ENCODE results near the gene KDM8.

KDM8 gene

GRCh38 chr16:27220120-27220519, 16.8 kb downstream of the KDM8 start:
- TF ChIP-seq TAF1 (IDR thresholded peaks at IDR 0.05; ENCODE audit: borderline replicate concordance, insufficient read depth, low read length) (no peak), SIN3A (IDR thresholded peaks at IDR 0.05; ENCODE audit: borderline replicate concordance, insufficient read depth, low read length) (no peak), FOXP2 (optimal IDR thresholded peaks at IDR 0.05; ENCODE audit: borderline replicate concordance, extremely low read depth, extremely low read length, insufficient read depth) (no peak), POLR2AphosphoS5 (IDR thresholded peaks at IDR 0.05; ENCODE audit: low read depth, low read length) (no peak)
- TF ChIP-seq, protein P1, sequence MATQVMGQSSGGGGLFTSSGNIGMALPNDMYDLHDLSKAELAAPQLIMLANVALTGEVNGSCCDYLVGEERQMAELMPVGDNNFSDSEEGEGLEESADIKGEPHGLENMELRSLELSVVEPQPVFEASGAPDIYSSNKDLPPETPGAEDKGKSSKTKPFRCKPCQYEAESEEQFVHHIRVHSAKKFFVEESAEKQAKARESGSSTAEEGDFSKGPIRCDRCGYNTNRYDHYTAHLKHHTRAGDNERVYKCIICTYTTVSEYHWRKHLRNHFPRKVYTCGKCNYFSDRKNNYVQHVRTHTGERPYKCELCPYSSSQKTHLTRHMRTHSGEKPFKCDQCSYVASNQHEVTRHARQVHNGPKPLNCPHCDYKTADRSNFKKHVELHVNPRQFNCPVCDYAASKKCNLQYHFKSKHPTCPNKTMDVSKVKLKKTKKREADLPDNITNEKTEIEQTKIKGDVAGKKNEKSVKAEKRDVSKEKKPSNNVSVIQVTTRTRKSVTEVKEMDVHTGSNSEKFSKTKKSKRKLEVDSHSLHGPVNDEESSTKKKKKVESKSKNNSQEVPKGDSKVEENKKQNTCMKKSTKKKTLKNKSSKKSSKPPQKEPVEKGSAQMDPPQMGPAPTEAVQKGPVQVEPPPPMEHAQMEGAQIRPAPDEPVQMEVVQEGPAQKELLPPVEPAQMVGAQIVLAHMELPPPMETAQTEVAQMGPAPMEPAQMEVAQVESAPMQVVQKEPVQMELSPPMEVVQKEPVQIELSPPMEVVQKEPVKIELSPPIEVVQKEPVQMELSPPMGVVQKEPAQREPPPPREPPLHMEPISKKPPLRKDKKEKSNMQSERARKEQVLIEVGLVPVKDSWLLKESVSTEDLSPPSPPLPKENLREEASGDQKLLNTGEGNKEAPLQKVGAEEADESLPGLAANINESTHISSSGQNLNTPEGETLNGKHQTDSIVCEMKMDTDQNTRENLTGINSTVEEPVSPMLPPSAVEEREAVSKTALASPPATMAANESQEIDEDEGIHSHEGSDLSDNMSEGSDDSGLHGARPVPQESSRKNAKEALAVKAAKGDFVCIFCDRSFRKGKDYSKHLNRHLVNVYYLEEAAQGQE (IDR thresholded peaks at IDR 0.05; ENCODE audit: insufficient read depth in 1 of 2, low read depth in 2 of 2, low read length in 2 of 2), result no peak

DNA sequence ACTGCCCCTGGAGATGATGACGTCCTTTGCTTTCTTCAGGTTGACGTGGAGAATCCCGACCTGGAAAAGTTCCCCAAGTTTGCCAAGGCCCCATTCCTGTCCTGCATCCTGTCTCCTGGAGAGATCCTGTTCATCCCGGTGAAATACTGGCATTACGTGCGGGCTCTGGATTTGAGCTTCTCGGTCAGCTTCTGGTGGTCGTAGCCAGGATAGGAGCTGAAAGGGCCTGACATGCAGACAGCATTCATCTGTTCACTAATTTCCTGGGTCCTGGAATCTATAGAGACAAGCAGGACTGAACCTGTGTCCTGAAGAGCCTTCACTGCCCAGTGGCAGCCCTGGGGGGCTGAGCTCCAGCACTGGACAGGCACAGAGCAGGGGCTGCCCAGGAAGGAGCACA, 17.2 kb downstream of the KDM8 start:
- TF ChIP-seq FOXP2 (optimal IDR thresholded peaks at IDR 0.05; ENCODE audit: borderline replicate concordance, extremely low read depth, extremely low read length, insufficient read depth), result no peak

DNA sequence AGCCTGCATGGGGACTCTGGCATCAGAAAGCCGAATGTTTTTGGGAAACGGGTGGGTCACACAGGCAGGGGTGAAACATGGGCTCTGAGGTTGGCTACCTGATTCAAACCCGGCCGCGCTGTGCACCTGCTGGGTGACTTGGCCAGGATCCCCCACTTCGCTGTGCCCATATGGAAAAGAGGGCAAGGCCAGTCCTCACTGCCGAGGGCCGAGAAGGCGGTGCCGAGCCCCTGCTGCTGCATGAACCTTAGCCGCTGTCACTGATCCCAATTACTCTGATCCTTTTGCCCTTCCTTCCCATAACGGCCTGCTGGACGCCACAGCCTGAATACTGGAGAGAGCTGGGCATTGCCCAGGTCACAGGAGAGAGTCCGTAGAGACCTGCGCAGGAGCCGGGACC, 17.7 kb downstream of the KDM8 start:
- TF ChIP-seq POLR2AphosphoS5 (IDR thresholded peaks at IDR 0.05; ENCODE audit: low read depth, low read length) (no peak), FOXP2 (optimal IDR thresholded peaks at IDR 0.05; ENCODE audit: borderline replicate concordance, extremely low read depth, extremely low read length, insufficient read depth) (no peak), SIN3A (IDR thresholded peaks at IDR 0.05; ENCODE audit: borderline replicate concordance, insufficient read depth, low read length) (no peak), TAF1 (IDR thresholded peaks at IDR 0.05; ENCODE audit: borderline replicate concordance, insufficient read depth, low read length) (no peak)
- TF ChIP-seq, protein P1 (IDR thresholded peaks at IDR 0.05; ENCODE audit: insufficient read depth in 1 of 2, low read depth in 2 of 2, low read length in 2 of 2), result no peak

- TF ChIP-seq POLR2AphosphoS5 (IDR thresholded peaks at IDR 0.05; ENCODE audit: low read depth, low read length), result no peak
- TF ChIP-seq, protein P1 (IDR thresholded peaks at IDR 0.05; ENCODE audit: insufficient read depth in 1 of 2, low read depth in 2 of 2, low read length in 2 of 2), result no peak
- no peak for TF ChIP-seq FOXP2 (optimal IDR thresholded peaks at IDR 0.05; ENCODE audit: borderline replicate concordance, extremely low read depth, extremely low read length, insufficient read depth)
- no peak for TF ChIP-seq TAF1 (IDR thresholded peaks at IDR 0.05; ENCODE audit: borderline replicate concordance, insufficient read depth, low read length)
- TF ChIP-seq SIN3A (IDR thresholded peaks at IDR 0.05; ENCODE audit: borderline replicate concordance, insufficient read depth, low read length), result no peak
These were observed 18.4 kb downstream of the KDM8 start for GRCh38 chr16:27221576-27222248.

DNA sequence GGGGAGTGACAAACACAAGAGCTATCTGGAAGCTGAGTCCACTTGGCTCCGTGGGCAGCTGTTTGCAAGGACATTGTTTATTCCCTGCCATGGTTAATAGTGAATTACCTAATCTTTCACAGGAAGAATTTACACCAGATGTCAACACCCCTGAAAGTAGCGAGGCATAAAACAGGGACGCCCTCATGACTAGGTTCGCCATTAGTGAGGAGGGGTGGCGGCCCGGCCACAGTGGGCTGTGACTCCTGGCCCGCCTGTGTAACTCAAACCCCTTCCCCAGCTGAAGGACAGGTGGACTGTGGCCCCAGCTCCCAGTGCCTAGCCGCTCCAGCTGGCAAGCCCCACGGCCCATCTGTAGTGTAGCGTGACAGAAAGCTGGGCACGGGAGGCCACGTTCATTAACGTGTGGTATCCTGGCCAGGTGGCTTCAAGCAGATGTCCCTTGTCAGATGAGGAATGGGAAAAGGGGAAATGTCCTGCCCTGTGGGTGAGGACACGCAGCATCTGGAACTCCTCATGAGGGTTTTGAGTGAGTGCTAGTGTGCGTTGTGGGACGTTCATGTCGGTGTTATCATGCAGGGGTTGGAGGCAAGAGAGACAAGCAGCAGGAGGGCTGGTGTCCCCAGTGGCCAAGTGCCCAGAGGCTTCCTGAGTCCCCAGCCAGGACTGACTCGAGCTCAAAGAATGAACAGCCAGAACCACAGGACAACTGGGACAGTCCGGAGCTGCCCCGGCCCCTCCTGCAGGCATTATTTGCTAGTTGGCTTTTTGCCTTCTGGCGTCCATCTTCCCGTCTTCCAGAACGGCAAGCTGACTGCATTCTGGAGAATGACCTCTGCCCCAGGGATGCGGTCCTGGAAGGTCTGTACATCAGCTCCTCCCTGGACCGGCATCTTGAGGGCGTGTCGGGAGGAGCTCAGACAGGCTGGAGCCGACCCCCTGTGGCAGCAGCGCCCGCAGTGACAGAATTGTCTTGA, 19.2 kb downstream of the KDM8 start:
- TF ChIP-seq, protein P1 (IDR thresholded peaks at IDR 0.05; ENCODE audit: insufficient read depth in 1 of 2, low read depth in 2 of 2, low read length in 2 of 2), result no peak
- TF ChIP-seq SIN3A (IDR thresholded peaks at IDR 0.05; ENCODE audit: borderline replicate concordance, insufficient read depth, low read length) (no peak), FOXP2 (optimal IDR thresholded peaks at IDR 0.05; ENCODE audit: borderline replicate concordance, extremely low read depth, extremely low read length, insufficient read depth) (no peak), POLR2AphosphoS5 (IDR thresholded peaks at IDR 0.05; ENCODE audit: low read depth, low read length) (no peak), TAF1 (IDR thresholded peaks at IDR 0.05; ENCODE audit: borderline replicate concordance, insufficient read depth, low read length) (no peak)
